ENCODE results near the gene CCDC107.

CCDC107 gene

DNA sequence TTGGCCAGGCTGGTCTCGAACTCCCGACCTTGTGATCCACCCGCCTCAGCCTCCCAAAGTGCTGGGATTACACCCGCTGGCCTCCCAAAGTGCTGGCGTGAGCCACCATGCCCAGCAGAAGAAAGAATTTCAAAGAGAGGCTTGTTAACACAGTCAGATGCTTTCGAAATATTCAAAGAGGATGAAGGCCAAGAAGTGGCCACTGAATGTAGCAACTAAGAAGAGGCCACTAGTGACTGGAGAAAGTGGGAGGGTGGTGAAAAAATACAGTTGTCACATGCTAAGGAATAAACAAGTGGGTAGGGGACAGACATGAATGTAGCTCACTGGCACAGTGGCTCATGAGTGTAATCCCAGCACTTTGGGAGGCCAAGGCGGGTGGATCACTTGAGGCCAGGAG is 44.6 kb downstream of the CCDC107 start:
- no peaks in the 10 kb centered on the region for H3K4me1 ChIP-seq (ENCODE audit: control insufficient read depth in 1 of 2, insufficient read depth in 2 of 2, low read length in 2 of 2)
- peaks cover 93 to 100% of the 10 kb centered on the region in 2 donors for H3K36me3 ChIP-seq (ENCODE audit: control insufficient read depth in 1 of 2, insufficient read depth in 2 of 2, low read length in 2 of 2)
- H3K4me3 ChIP-seq (ENCODE audit: low read depth in 1 of 2, low read length in 2 of 2), result no peak overlapping the region
- no peak overlapping the region for H3K9ac ChIP-seq (ENCODE audit: low read depth in 1 of 2, low read length in 2 of 2)
- H3K9me3 ChIP-seq (ENCODE audit: control insufficient read depth in 1 of 2, low read length in 2 of 2), result no peaks in the 10 kb centered on the region
- H3K27ac ChIP-seq (ENCODE audit: low read depth, low read length), result no peak overlapping the region
- no peaks in the 10 kb centered on the region for H3K27me3 ChIP-seq (ENCODE audit: control insufficient read depth in 1 of 2, insufficient read depth in 2 of 2, low read length in 2 of 2)

DNA sequence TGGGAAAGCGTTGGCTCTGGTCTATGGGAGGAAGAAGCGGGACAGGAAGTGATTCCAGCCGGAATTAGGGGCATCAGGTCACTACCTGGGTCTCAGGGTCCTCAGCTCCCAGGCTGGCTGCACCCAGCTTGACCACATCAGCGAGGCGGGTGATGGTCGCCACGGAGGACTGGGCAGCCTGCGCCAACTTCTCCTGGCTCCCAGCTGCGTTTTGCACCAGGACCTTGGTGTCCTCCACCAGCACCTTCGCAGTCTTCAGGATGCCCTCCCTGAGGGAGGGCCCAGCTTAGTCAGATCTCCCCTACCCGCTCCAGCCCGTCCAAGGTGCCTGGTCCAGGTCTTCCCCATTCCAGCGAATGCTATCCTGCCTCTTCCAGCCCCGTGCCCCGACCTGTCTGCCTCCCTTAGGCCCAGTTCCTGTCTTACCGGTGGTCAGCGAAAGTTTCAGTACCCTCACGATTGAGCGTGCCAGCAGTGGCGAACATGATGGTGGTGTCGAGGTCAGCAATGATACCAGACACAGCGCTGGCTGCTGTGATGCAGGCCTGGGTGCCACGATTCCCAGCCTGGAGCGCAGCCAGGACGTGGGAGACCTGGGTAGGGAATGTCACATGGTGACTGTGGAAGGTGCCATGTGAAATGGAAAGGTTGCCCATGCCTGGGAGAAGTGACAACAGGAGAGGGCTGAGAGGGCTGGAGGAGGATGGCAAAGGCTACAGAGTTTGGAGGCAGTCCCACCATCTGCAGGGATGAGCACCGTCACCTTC is 46.0 kb downstream of the CCDC107 start:
- Histone ChIP-seq H3K9me3 (ENCODE audit: control insufficient read depth in 1 of 2, low read length in 2 of 2) (no peaks in the 10 kb centered on the region), H3K9ac (ENCODE audit: low read depth in 1 of 2, low read length in 2 of 2) (no peak overlapping the region), H3K36me3 (ENCODE audit: control insufficient read depth in 1 of 2, insufficient read depth in 2 of 2, low read length in 2 of 2) (peaks cover 87 to 100% of the 10 kb centered on the region in 2 donors), H3K4me1 (ENCODE audit: control insufficient read depth in 1 of 2, insufficient read depth in 2 of 2, low read length in 2 of 2) (no peaks in the 10 kb centered on the region), H3K4me3 (ENCODE audit: low read depth in 1 of 2, low read length in 2 of 2) (no peak overlapping the region), H3K27me3 (ENCODE audit: control insufficient read depth in 1 of 2, insufficient read depth in 2 of 2, low read length in 2 of 2) (no peaks in the 10 kb centered on the region), H3K27ac (ENCODE audit: low read depth, low read length) (no peak overlapping the region)

DNA sequence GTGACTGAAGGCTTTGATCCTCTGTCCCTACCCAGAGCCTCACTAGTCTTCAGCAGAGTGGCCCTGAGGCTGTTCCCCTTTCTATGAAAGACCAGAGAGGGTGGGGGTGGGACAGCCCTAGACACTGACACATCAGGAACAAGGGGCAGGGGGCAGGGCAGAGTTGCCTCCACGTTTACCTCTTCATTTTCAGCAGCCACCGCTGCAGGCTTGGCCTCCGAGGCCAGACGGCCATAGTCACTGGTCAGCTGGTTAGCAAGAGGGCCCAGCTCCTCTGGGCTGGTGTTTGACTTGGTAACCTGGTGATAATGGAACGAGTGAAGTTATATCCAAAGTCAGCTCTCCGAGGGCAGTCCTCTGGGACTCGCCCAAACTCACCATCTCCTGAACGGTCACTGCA is 47.3 kb downstream of the CCDC107 start:
- Histone ChIP-seq H3K27ac (ENCODE audit: low read depth, low read length) (no peak overlapping the region), H3K36me3 (ENCODE audit: control insufficient read depth in 1 of 2, insufficient read depth in 2 of 2, low read length in 2 of 2) (peaks cover 77 to 96% of the 10 kb centered on the region in 2 donors), H3K9ac (ENCODE audit: low read depth in 1 of 2, low read length in 2 of 2) (no peak overlapping the region), H3K27me3 (ENCODE audit: control insufficient read depth in 1 of 2, insufficient read depth in 2 of 2, low read length in 2 of 2) (no peaks in the 10 kb centered on the region), H3K4me1 (ENCODE audit: control insufficient read depth in 1 of 2, insufficient read depth in 2 of 2, low read length in 2 of 2) (no peaks in the 10 kb centered on the region), H3K4me3 (ENCODE audit: low read depth in 1 of 2, low read length in 2 of 2) (no peak overlapping the region), H3K9me3 (ENCODE audit: control insufficient read depth in 1 of 2, low read length in 2 of 2) (no peaks in the 10 kb centered on the region)

DNA sequence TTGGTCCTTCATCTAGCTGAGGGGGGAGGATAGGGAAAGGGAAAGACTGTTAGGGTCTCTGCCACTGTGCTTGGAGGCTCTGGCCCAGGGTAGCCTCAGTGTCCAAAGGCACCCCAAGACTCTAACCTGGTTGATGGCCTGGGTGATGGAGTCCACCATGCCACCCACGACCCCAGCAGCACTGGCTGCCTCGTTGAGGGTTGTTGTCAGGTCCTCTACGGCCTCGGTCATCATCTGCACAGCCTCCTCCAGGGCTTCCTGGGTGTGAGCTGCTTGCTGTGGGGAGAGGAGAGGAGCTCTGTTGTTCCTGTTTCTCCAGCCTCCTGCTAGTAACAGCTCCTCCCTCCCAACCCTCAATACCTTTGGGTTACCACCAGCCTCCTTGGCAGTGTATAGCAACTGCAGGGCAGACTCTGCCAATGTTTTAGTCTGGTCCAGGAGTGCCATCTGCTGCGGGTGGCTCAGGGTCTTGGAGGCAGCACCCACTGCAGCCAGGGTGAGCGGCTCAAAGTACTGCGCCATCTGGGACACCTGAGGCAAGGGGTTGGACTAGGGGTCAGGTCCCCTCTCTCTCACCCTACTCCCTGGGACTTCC is 47.8 kb downstream of the CCDC107 start:
- Histone ChIP-seq H3K36me3 (ENCODE audit: control insufficient read depth in 1 of 2, insufficient read depth in 2 of 2, low read length in 2 of 2) (peaks cover 77 to 96% of the 10 kb centered on the region in 2 donors), H3K4me3 (ENCODE audit: low read depth in 1 of 2, low read length in 2 of 2) (no peak overlapping the region), H3K9ac (ENCODE audit: low read depth in 1 of 2, low read length in 2 of 2) (no peak overlapping the region), H3K9me3 (ENCODE audit: control insufficient read depth in 1 of 2, low read length in 2 of 2) (no peaks in the 10 kb centered on the region), H3K27ac (ENCODE audit: low read depth, low read length) (no peak overlapping the region), H3K27me3 (ENCODE audit: control insufficient read depth in 1 of 2, insufficient read depth in 2 of 2, low read length in 2 of 2) (no peaks in the 10 kb centered on the region), H3K4me1 (ENCODE audit: control insufficient read depth in 1 of 2, insufficient read depth in 2 of 2, low read length in 2 of 2) (no peaks in the 10 kb centered on the region)

DNA sequence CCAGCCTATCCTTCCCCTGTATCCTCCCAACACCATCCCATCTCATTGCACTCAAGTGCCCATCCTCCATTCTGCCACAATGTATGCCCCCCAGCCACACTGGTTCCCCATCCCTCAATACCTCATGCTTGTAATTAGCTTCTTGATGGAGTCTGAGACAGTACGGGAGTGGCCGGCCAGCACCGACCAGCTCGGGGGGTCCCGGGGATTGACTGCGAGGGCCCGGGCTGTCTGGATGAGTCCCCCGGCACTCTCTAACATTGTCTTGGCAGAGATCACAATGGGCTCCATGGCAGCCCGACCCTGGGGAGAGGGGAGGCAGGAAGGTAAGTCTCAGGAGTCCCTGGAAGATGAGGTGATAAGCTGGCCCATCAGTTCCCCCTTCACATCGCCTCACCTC is 48.9 kb downstream of the CCDC107 start:
- peaks cover 79 to 96% of the 10 kb centered on the region in 2 donors for H3K36me3 ChIP-seq (ENCODE audit: control insufficient read depth in 1 of 2, insufficient read depth in 2 of 2, low read length in 2 of 2)

DNA sequence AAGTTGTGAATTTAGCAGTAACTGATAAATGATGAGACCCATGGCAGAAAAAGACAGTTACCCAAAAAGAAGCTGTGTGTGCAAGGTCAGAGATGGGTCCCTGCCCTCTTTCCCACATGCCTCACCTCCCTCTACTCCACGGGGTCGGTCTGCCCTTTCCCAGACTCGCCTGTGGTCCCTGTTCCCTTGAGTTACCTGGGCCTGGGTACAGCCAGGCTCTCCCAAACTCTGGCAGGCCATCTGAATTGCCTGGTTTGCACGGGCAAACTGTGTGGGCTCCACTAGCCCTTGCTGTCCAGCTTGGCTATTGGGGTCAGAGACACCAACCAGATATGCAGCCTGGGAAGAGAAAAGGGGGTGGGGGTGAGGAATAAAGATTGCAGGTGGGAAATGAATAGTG is 50.1 kb downstream of the CCDC107 start:
- Histone ChIP-seq H3K27me3 (ENCODE audit: control insufficient read depth in 1 of 2, insufficient read depth in 2 of 2, low read length in 2 of 2) (no peaks in the 10 kb centered on the region), H3K36me3 (ENCODE audit: control insufficient read depth in 1 of 2, insufficient read depth in 2 of 2, low read length in 2 of 2) (peaks cover 80 to 96% of the 10 kb centered on the region in 2 donors), H3K4me1 (ENCODE audit: control insufficient read depth in 1 of 2, insufficient read depth in 2 of 2, low read length in 2 of 2) (no peaks in the 10 kb centered on the region), H3K27ac (ENCODE audit: low read depth, low read length) (no peak overlapping the region), H3K9ac (ENCODE audit: low read depth in 1 of 2, low read length in 2 of 2) (no peak overlapping the region), H3K9me3 (ENCODE audit: control insufficient read depth in 1 of 2, low read length in 2 of 2) (no peaks in the 10 kb centered on the region), H3K4me3 (ENCODE audit: low read depth in 1 of 2, low read length in 2 of 2) (no peak overlapping the region)

More for the DNA sequence above, 48.9 kb downstream of the CCDC107 start:
- Histone ChIP-seq H3K9me3 (ENCODE audit: control insufficient read depth in 1 of 2, low read length in 2 of 2) (no peaks in the 10 kb centered on the region), H3K4me3 (ENCODE audit: low read depth in 1 of 2, low read length in 2 of 2) (no peak overlapping the region), H3K4me1 (ENCODE audit: control insufficient read depth in 1 of 2, insufficient read depth in 2 of 2, low read length in 2 of 2) (no peaks in the 10 kb centered on the region), H3K9ac (ENCODE audit: low read depth in 1 of 2, low read length in 2 of 2) (no peak overlapping the region), H3K27ac (ENCODE audit: low read depth, low read length) (no peak overlapping the region), H3K27me3 (ENCODE audit: control insufficient read depth in 1 of 2, insufficient read depth in 2 of 2, low read length in 2 of 2) (no peaks in the 10 kb centered on the region)

DNA sequence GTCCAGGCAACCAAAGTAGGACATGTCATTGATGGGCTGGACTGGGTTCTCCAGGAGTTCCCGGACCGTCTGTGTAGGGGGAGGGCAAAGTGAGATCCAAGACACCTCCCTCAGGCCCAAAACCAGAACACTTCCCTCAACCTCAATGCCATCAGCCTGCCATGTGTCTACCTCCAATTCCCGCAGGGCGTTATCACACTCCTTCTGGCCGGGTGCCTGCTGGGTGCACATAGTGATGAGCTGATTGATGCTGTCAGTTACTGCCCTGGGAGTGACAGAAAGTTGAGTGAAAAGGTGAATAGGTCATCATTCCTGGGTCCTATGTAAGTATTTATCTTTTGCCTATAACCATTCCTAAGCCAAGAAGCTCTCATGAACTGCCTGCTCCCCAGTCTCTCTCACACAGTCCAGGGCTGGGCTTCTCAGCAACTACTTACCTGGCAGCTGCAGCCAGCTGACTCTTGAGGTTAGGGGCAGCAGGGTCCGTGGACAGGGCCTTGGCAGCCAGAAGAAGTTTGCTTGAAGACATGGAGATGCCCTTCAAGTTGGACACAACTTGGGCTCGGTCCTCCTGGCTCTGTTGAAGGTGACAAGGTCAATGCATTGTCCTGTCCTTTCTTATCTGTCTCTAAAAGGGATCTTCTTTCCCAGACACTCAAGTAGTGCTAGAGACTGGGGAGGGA is 52.9 kb downstream of the CCDC107 start:
- Histone ChIP-seq H3K9me3 (ENCODE audit: control insufficient read depth in 1 of 2, low read length in 2 of 2) (no peaks in the 10 kb centered on the region), H3K36me3 (ENCODE audit: control insufficient read depth in 1 of 2, insufficient read depth in 2 of 2, low read length in 2 of 2) (peaks cover 73 to 95% of the 10 kb centered on the region in 2 donors), H3K27ac (ENCODE audit: low read depth, low read length) (no peak overlapping the region), H3K9ac (ENCODE audit: low read depth in 1 of 2, low read length in 2 of 2) (no peak overlapping the region), H3K27me3 (ENCODE audit: control insufficient read depth in 1 of 2, insufficient read depth in 2 of 2, low read length in 2 of 2) (no peaks in the 10 kb centered on the region), H3K4me3 (ENCODE audit: low read depth in 1 of 2, low read length in 2 of 2) (no peak overlapping the region), H3K4me1 (ENCODE audit: control insufficient read depth in 1 of 2, insufficient read depth in 2 of 2, low read length in 2 of 2) (no peaks in the 10 kb centered on the region)

Data from duodenal mucosa (tissue), 2 donors.